Endothelial cell of umbilical vein (primary cell): ENCODE results near the gene KRT86.

Source experiments
- CTCF ChIP-seq, 2 donors: IDR thresholded peaks; 1 replicate in 1 of 2; 2 replicates in 1 of 2; pipeline ENCODE4 v1.5.1; 2011; ENCODE audit warnings: low read length in 2 of 2, mild to moderate bottlenecking in 2 of 2, moderate library complexity in 2 of 2, control low read depth in 1 of 2, inconsistent platforms in 1 of 2, low read depth in 1 of 2; ENCODE audit not compliant: insufficient read depth in 1 of 2; ENCODE audit errors: extremely low read depth in 1 of 2
- EZH2 ChIP-seq: IDR thresholded peaks from 2 replicates; pipeline ENCODE4 v1.6.1; 2012; ENCODE audit warnings: borderline replicate concordance, low read depth, mild to moderate bottlenecking, moderate library complexity, low read length, inconsistent platforms; ENCODE audit not compliant: severe bottlenecking
- FOS ChIP-seq: IDR thresholded peaks from 2 replicates; pipeline ENCODE4 v1.6.1; 2011; ENCODE audit warnings: mild to moderate bottlenecking, low read length, moderate library complexity, borderline replicate concordance; ENCODE audit not compliant: insufficient read depth
- POLR2A ChIP-seq: IDR thresholded peaks from 2 replicates; pipeline ENCODE4 v1.6.1; 2012; ENCODE audit warnings: low read depth, mild to moderate bottlenecking, control low read depth, low read length
- POLR2AphosphoS5 ChIP-seq: IDR thresholded peaks from 2 replicates; pipeline ENCODE4 v1.6.1; 2012; ENCODE audit warnings: low read depth, mild to moderate bottlenecking, control low read depth, low read length, moderate library complexity; ENCODE audit not compliant: insufficient read depth
- TF ChIP-seq, protein P1 (sequence below): IDR thresholded peaks from 2 replicates; pipeline ENCODE4 v1.6.1; 2011; ENCODE audit not compliant: insufficient read depth, insufficient read length

DNA sequence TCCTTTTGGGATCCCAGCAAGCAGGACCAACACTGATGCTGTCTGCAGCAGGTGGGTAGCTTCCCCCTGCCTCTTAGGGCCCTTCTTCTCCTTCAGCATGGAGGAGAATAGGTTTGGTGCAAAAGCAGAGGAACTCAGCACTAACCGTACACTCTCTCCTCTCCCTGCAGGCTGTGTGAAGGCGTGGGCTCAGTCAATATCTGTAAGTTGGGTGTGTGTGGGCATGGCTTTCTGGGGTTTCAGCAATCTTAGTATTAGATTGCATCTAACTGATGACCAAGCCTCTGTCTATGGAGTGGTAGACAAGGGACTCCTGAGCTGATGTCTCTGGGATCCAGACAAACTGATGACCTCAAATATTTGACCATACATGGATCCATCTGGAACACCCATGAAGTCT, 78.5 kb downstream of the KRT86 start:
- TF ChIP-seq POLR2AphosphoS5 (no peak), POLR2A (no peak), CTCF (IDR thresholded peaks at IDR 0.05; ENCODE audit: extremely low read depth in 1 of 2, insufficient read depth in 1 of 2, low read depth in 1 of 2, low read length in 2 of 2) (no peak), FOS (no peak), EZH2 (no peak)
- TF ChIP-seq, protein P1, sequence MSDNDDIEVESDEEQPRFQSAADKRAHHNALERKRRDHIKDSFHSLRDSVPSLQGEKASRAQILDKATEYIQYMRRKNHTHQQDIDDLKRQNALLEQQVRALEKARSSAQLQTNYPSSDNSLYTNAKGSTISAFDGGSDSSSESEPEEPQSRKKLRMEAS = no peak
